ENCODE results near the gene ALKBH6.

DNA sequence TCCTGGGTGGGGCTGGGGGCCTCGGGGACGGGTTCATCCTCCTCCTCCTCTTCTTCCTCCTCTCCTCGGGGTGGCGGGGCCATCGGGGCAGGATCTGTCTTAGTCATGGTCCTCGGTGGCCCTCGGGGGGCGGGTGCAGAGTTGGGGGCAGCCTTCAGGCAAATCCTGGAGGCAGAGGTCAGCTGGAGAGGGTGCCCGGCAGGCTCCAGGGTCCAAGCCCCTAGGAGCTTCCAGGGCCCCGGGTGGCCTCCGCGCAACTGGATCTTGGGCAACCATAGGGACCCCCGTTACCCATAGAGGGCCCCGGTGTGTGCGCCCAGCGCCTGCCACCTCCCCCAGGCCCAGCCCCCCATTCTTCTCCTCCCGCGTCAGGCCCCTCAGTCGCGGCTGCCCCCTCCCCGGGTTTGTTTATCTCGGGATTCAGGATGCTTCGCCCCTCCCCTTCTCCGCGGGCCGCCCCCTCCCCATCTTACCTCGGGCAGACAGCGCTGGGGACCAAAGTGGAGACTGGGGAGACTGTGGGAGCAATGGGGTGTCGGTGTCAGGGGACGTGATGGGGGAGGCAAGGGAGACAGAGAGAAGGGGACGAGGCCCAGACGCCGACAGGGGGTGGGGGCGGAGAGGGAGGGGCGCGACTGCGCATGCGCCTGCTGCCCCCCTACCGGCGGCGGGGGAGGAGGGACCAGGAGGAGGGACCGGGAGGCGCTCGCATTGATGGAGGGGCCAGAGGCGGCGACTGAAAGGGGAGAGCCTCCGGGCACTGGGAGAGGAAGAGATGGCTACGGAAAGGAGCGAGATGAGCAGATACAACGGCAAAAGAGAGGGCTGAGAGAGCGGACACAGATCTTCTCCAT, 18.5 kb upstream of the ALKBH6 start, which contains the start of gene CLIP3:
- TF ChIP-seq, protein P1, sequence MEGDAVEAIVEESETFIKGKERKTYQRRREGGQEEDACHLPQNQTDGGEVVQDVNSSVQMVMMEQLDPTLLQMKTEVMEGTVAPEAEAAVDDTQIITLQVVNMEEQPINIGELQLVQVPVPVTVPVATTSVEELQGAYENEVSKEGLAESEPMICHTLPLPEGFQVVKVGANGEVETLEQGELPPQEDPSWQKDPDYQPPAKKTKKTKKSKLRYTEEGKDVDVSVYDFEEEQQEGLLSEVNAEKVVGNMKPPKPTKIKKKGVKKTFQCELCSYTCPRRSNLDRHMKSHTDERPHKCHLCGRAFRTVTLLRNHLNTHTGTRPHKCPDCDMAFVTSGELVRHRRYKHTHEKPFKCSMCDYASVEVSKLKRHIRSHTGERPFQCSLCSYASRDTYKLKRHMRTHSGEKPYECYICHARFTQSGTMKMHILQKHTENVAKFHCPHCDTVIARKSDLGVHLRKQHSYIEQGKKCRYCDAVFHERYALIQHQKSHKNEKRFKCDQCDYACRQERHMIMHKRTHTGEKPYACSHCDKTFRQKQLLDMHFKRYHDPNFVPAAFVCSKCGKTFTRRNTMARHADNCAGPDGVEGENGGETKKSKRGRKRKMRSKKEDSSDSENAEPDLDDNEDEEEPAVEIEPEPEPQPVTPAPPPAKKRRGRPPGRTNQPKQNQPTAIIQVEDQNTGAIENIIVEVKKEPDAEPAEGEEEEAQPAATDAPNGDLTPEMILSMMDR (IDR thresholded peaks at IDR 0.05), result peak in 1 of 7 experiments; percentile 10
- no peak for TF ChIP-seq POLR2AphosphoS5 (IDR thresholded peaks at IDR 0.05)
- no peak for TF ChIP-seq EP300 (IDR thresholded peaks at IDR 0.05)
- TF ChIP-seq POLR2A (IDR thresholded peaks at IDR 0.05), result no peak
